Neural progenitor cell (in vitro differentiated cells): ENCODE results near the gene LIPG.

Experiments
- EZH2 ChIP-seq: fragments of 200-600 bp; sonication (generic); IDR thresholded peaks from 2 replicates; pipeline ENCODE4 v1.6.1; 2017; ENCODE audit warnings: antibody characterized with exemption, mild to moderate bottlenecking, moderate library complexity
- EZH2phosphoT487 ChIP-seq: fragments of 200-600 bp; sonication (generic); IDR thresholded peaks from 2 replicates; pipeline ENCODE4 v1.6.1; 2017; ENCODE audit warnings: antibody characterized with exemption
- TF ChIP-seq, protein P1 (sequence below): fragments of 200-600 bp; sonication (generic); IDR thresholded peaks from 2 replicates; pipeline ENCODE4 v1.5.1; 2017; ENCODE audit warnings: antibody characterized with exemption, mild to moderate bottlenecking

DNA sequence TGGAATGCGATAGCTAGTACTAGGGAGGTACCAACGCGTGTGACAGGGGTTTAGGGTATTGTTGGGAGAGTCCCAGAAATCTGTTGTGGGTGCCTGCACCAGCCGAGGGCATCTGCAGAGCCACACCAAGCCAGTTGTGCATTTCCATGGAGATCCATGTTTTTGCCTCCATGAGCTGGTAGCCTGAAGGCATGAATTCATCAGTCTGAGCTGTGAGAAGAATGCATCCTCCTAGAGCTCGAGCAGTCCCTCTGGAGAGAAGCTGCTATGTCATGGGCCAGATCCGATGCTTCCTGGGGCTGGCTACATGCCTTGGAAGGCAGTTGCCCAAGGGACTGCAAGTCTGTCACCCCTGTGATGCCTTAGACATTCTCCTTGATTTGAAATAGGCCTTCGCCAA is 57.9 kb downstream of the LIPG start:
- no peak for TF ChIP-seq EZH2
- TF ChIP-seq, protein P1, sequence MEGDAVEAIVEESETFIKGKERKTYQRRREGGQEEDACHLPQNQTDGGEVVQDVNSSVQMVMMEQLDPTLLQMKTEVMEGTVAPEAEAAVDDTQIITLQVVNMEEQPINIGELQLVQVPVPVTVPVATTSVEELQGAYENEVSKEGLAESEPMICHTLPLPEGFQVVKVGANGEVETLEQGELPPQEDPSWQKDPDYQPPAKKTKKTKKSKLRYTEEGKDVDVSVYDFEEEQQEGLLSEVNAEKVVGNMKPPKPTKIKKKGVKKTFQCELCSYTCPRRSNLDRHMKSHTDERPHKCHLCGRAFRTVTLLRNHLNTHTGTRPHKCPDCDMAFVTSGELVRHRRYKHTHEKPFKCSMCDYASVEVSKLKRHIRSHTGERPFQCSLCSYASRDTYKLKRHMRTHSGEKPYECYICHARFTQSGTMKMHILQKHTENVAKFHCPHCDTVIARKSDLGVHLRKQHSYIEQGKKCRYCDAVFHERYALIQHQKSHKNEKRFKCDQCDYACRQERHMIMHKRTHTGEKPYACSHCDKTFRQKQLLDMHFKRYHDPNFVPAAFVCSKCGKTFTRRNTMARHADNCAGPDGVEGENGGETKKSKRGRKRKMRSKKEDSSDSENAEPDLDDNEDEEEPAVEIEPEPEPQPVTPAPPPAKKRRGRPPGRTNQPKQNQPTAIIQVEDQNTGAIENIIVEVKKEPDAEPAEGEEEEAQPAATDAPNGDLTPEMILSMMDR: no peak
- no peak for TF ChIP-seq EZH2phosphoT487
